BLaER1 (cell line): ENCODE data around the gene TMPRSS9.
"Not testable (repeated sequence)": the region's sequence is repeated elsewhere in the genome, so short reads cannot be mapped to it uniquely, and the experiment has no call there.

ENCODE experiments used
- H3K27ac ChIP-seq: shearing (Covaris generic); formaldehyde crosslinking; 2 replicates; pipeline ENCODE4 v1.8.1; 2022
- H3K27me3 ChIP-seq: shearing (Covaris generic); formaldehyde crosslinking; 2 replicates; pipeline ENCODE4 v1.8.1; 2022
- H3K36me3 ChIP-seq: shearing (Covaris generic); formaldehyde crosslinking; 2 replicates; pipeline ENCODE4 v1.8.1; 2022
- H3K4me1 ChIP-seq: shearing (Covaris generic); formaldehyde crosslinking; 2 replicates; pipeline ENCODE4 v1.8.1; 2022
- H3K4me2 ChIP-seq: shearing (Covaris generic); formaldehyde crosslinking; 2 replicates; pipeline ENCODE4 v1.8.1; 2022
- H3K4me3 ChIP-seq: shearing (Covaris generic); formaldehyde crosslinking; 2 replicates; pipeline ENCODE4 v1.8.1; 2022
- H3K9ac ChIP-seq: shearing (Covaris generic); formaldehyde crosslinking; 2 replicates; pipeline ENCODE4 v1.8.1; 2022
- H3K9me3 ChIP-seq: shearing (Covaris generic); formaldehyde crosslinking; 2 replicates; pipeline ENCODE4 v1.8.1; 2022
- H4K20me1 ChIP-seq: shearing (Covaris generic); formaldehyde crosslinking; 2 replicates; pipeline ENCODE4 v1.8.1; 2022
- Cebpa-rat ChIP-seq: shearing (Covaris generic); IDR thresholded peaks from 2 replicates; pipeline ENCODE4 v1.8.1; 2022

TMPRSS9 gene

GRCh38 chr19:2345794-2346663, 14.0 kb upstream of the TMPRSS9 start:
- Histone ChIP-seq H4K20me1 (peaks cover 4% of the 10 kb centered on the region), H3K27ac (peak overlapping the region; percentile 41; the same call in 1 of the 2 replicates), H3K4me2 (peak overlapping the region; percentile 37), H3K4me3 (no peak overlapping the region), H3K36me3 (peaks cover 80% of the 10 kb centered on the region), H3K9ac (no peak overlapping the region), H3K9me3 (no peaks in the 10 kb centered on the region), H3K27me3 (no peaks in the 10 kb centered on the region), H3K4me1 (peaks cover 39% of the 10 kb centered on the region)
- no peak for TF ChIP-seq Cebpa-rat

- H3K36me3 ChIP-seq = peaks cover 82% of the 10 kb centered on the region
- H4K20me1 ChIP-seq = peaks cover 28% of the 10 kb centered on the region
- H3K9me3 ChIP-seq, H3K4me3 ChIP-seq, H3K27ac ChIP-seq, H3K9ac ChIP-seq, H3K27me3 ChIP-seq, H3K4me2 ChIP-seq: not testable (repeated sequence)
- peaks cover 17% of the 10 kb centered on the region for H3K4me1 ChIP-seq
These were observed 10.2 kb upstream of the TMPRSS9 start for GRCh38 chr19:2349818-2350217.

GRCh38 chr19:2350656-2351055, 9.4 kb upstream of the TMPRSS9 start:
- Histone ChIP-seq H3K4me1 (peaks cover 17% of the 10 kb centered on the region), H3K9me3 (no peaks in the 10 kb centered on the region), H3K27ac (no peak overlapping the region), H3K4me3 (no peak overlapping the region), H3K9ac (no peak overlapping the region), H3K4me2 (no peak overlapping the region), H3K27me3 (no peaks in the 10 kb centered on the region), H3K36me3 (peaks cover 80% of the 10 kb centered on the region), H4K20me1 (peaks cover 36% of the 10 kb centered on the region)
- TF ChIP-seq Cebpa-rat = no peak

DNA sequence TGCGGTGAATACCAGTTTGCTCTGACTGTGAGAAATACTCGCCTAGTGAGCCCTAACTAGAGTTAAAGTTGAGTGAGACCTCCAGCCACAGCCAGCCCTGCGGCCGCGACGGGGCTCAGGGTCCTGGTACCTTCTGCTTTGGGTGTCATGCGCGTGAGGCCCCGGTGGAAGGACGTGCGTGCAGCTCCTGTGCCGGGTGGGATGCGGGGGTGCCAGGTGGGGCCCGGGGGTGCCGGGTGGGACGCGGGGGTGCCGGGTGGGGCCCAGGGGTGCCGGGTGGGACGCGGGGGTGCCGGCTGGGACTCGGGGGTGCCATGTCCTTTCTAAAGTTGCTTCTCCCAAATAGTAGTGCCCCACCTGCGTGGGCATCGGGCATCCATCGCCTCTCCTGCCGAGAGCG, 8.5 kb upstream of the TMPRSS9 start:
- H4K20me1 ChIP-seq = peaks cover 45% of the 10 kb centered on the region
- no peaks in the 10 kb centered on the region for H3K27me3 ChIP-seq
- no peak overlapping the region for H3K27ac ChIP-seq
- no peak overlapping the region for H3K9ac ChIP-seq
- H3K9me3 ChIP-seq = no peaks in the 10 kb centered on the region
- peaks cover 19% of the 10 kb centered on the region for H3K4me1 ChIP-seq
- H3K36me3 ChIP-seq = peaks cover 73% of the 10 kb centered on the region
- no peak overlapping the region for H3K4me2 ChIP-seq
- no peak overlapping the region for H3K4me3 ChIP-seq
- no peak for TF ChIP-seq Cebpa-rat

DNA sequence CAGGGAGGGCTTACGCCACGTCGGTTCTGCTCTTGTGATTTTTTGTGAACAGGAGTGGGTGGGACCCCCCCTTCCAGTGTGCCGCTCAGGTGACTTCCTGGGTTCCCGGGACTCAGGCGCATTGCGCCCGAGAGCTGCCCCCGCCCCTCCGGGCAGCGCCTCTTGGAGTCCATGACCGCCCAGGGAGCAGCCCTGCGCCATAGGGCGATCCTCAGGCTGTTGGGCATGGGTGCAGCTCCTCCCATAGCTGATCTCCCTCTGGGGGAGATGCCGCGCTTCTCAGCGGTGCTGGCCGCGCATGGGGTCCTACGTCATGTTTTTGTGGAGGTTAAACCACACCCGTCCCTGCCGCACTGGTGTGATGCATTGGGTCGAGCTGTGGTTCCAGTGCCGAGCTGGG, 7.9 kb upstream of the TMPRSS9 start:
- no peak for TF ChIP-seq Cebpa-rat
- no peak overlapping the region for H3K4me2 ChIP-seq
- no peak overlapping the region for H3K9ac ChIP-seq
- no peaks in the 10 kb centered on the region for H3K9me3 ChIP-seq
- peaks cover 19% of the 10 kb centered on the region for H3K4me1 ChIP-seq
- H3K27me3 ChIP-seq = no peaks in the 10 kb centered on the region
- H3K27ac ChIP-seq = no peak overlapping the region
- peaks cover 68% of the 10 kb centered on the region for H3K36me3 ChIP-seq
- H4K20me1 ChIP-seq = peaks cover 45% of the 10 kb centered on the region
- no peak overlapping the region for H3K4me3 ChIP-seq

DNA sequence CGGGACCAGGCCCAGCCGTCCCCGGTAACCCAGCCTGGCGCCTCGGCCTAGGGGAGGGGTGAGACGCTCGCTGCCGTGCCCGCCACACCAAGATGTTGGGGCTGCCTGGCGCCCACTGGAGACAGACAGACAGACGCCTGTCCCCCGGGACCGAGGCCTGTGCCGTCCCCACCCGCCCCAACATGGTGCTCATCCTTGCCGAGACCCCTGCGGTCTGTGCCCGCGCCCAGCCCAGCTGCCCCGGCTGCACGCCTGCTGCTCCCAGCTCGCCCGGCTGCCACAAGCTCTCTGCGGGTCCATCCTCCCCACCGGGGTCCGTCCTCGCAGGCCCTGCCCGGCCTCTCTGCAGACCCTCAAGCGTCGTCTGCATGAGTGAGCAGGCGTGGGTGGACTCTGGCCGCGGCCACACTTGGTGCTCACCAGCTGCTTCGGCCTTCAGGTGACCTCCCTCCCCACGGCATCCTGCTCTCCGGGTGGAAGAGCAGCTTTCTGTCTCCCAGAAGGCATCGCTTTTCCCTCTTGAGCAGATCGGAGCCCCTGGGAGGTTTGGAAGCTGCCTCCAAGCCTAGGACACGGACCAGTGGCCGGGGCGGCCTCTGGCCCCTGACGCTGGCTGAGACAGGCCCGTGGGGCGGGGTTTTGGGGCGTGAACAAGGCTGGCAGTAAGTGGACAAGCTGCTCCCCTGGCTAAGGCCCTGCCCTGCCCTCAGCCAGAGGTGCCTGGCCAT, 6.7 kb upstream of the TMPRSS9 start:
- Histone ChIP-seq H3K27me3 (peaks cover 3% of the 10 kb centered on the region; the same call in 1 of the 2 replicates), H3K36me3 (peaks cover 68% of the 10 kb centered on the region), H4K20me1 (peaks cover 45% of the 10 kb centered on the region), H3K4me3 (no peak overlapping the region), H3K4me2 (no peak overlapping the region), H3K9ac (no peak overlapping the region), H3K9me3 (no peaks in the 10 kb centered on the region), H3K4me1 (peaks cover 19% of the 10 kb centered on the region), H3K27ac (no peak overlapping the region)
- TF ChIP-seq Cebpa-rat = no peak

DNA sequence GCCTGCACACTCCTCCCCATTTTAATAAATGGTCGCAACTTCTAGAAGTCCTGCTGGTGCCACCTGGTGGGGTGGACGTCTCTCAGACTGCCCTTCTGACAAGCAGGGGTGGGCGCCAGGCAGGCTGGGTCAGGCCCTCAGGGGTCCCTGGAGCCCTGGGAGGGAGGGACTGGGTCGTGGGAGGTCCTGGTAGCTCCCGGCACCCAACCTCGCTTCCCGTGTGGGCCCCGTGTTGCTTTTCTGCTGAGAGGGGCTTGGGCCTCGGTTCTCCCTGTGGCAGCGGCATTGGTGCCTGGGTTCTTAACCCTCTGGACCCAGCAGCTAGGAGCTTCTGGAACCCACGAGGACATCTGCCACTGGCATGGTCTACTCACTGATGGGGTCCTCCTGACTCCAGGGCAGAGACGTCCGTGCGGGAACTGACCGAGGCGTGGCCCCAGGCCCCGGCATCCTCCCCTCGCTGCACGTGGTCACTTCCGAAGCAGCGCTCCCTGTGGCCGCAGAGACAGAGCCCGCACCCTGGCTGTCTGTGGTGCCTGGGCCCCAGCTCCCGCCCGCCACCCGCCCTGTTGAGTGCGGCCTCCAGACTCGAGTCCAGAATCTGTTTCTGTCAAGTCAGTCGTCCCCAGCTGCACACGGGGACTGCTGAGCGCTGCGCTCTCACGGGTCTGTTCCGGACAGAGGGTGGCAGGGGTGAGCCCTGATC, 6.0 kb upstream of the TMPRSS9 start:
- Histone ChIP-seq H4K20me1 (peaks cover 45% of the 10 kb centered on the region), H3K9ac (no peak overlapping the region)
- no peak for TF ChIP-seq Cebpa-rat

GRCh38 chr19:2354670-2355069, 5.4 kb upstream of the TMPRSS9 start:
- no peak overlapping the region for H3K4me3 ChIP-seq
- no peak for TF ChIP-seq Cebpa-rat

More for the DNA sequence above, 6.0 kb upstream of the TMPRSS9 start:
- H3K4me1 ChIP-seq = peaks cover 19% of the 10 kb centered on the region
- H3K27me3 ChIP-seq = peaks cover 10% of the 10 kb centered on the region
- H3K4me3 ChIP-seq = no peak overlapping the region
- no peaks in the 10 kb centered on the region for H3K9me3 ChIP-seq
- H3K36me3 ChIP-seq = peaks cover 61% of the 10 kb centered on the region
- H3K27ac ChIP-seq = no peak overlapping the region
- no peak overlapping the region for H3K4me2 ChIP-seq

GRCh38 chr19:2355168-2356035, 4.7 kb upstream of the TMPRSS9 start:
- TF ChIP-seq Cebpa-rat = no peak

More at GRCh38 chr19:2354670-2355069, 5.4 kb upstream of the TMPRSS9 start:
- Histone ChIP-seq H4K20me1 (peaks cover 45% of the 10 kb centered on the region), H3K9ac (no peak overlapping the region), H3K4me2 (no peak overlapping the region), H3K27ac (no peak overlapping the region), H3K36me3 (peaks cover 58% of the 10 kb centered on the region), H3K27me3 (peaks cover 16% of the 10 kb centered on the region), H3K9me3 (no peaks in the 10 kb centered on the region), H3K4me1 (peaks cover 19% of the 10 kb centered on the region)

More at GRCh38 chr19:2355168-2356035, 4.7 kb upstream of the TMPRSS9 start:
- Histone ChIP-seq H3K27me3 (peaks cover 22% of the 10 kb centered on the region), H3K4me3 (no peak overlapping the region), H3K27ac (no peak overlapping the region), H3K36me3 (peaks cover 51% of the 10 kb centered on the region), H4K20me1 (peaks cover 45% of the 10 kb centered on the region), H3K4me1 (peaks cover 19% of the 10 kb centered on the region), H3K9me3 (no peaks in the 10 kb centered on the region), H3K4me2 (peak overlapping the region; percentile 64), H3K9ac (0 out of 2 replicates have a peak overlapping the region, but pooled peaks have one; percentile 31)
